GM19043 (cell line): Measurements from ENCODE around the gene TPCN2.
"Not testable (repeated sequence)": the region's sequence is repeated elsewhere in the genome, so short reads cannot be mapped to it uniquely, and the experiment has no call there.

ENCODE experiments used
- ATAC-seq: cut with Tn5 transposase; IDR thresholded peaks from one replicate; pipeline ENCODE4 v1.9.1; 2021; ENCODE audit warnings: low read depth; ENCODE audit not compliant: unreplicated experiment

TPCN2 gene

DNA sequence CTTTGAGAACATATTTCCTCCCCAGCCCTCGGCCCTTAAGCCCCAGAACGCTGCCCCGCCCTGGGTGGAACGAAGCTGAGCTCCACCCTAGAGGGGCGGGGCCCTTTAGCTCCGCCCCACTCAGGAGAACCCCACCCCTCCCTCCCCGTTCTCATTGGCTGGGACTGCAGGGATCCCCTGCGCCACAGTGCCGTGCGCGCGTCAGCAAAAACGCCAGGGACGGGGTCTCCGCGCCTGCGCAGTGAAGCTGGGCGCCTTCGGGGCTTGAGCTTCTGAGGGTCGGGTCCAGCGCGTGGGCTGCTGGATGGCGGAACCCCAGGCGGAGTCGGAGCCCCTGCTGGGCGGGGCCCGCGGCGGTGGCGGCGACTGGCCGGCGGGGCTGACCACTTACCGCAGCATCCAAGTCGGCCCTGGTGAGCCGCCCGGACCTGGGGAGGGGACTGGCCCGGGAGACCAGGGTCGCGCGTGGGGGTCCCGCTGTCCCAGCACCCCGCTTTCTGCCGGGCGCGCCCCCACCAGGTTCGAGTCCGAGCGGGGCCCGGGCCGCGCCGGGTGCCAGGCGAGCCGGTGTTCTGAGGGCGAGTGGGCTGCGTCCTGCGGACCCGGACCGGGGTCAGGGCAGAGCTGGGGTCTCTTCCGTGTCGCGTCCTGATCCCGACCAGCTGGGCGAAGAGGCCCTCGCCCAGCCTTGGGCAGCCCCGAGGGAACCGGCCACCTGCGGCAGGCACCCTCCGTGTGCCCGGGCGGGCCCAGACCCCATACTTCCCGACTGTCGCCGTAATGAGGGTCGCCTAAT is at the start of gene TPCN2:
Gene TPCN2 (plus strand): TSS at position 239 of the 796 bp plus-strand sequence. CDS start 66 bp downstream, at position 305.
- peak; percentile 92 for ATAC-seq

DNA sequence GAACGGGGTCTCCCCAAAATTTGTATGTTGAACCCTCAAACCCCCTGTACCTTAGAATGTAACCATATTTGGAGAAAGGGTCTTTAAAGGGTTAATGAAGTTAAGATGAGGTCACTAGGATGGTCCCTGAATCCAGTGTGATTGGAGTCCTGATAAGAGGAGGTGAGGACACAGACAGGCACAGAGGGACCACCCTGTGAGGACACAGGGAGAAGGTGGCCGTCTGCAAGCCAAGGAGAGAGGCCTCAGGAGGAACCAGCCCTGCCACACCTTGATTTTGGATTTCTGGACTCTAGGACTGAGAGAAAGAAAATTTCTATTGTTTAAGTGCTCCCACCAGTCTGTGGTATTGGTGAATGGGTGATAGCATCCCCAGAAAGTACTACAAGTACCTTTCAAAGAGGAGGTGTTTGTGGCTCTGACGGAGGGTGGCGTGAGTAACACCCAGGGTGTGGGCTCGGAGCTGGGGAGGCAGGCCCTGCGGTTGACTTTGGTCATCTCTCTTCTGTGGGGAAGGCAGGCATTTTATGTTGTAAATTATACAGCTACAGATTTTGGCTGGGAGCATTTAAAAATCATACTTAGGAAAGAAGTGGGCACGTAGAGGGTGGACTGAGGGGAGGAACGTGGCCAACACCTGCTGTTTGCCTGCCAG is 49.5 kb upstream of the TPCN2 start:
- ATAC-seq: no peak

DNA sequence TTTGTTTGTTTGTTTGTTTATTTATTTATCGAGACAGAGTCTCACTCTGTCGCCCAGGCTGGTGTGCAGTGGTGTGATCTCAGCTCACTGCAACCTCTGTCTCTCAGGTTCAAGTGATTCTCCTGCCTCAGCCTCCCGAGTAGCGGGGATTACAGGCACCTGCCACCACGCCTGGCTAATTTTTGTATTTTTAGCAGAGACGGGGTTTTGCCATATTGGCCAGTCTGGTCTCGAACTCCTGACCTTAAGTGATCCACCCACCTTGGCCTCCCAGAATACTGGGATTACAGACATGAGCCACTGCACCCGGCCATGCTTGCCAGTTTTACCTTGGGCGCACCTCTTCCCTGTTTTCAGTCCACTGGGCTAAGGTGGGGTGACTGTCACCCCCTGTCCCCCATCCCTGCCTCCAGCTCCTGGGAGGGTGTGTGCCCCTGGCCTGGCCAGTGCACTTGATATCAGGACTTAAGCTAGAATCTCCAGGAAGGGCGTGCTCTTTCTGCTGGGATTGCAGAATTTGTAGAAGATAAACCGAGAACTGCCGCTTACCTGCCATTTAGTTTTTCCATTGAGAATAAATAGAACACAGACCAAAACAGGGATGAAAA is 48.9 kb upstream of the TPCN2 start:
- ATAC-seq: not testable (repeated sequence)

DNA sequence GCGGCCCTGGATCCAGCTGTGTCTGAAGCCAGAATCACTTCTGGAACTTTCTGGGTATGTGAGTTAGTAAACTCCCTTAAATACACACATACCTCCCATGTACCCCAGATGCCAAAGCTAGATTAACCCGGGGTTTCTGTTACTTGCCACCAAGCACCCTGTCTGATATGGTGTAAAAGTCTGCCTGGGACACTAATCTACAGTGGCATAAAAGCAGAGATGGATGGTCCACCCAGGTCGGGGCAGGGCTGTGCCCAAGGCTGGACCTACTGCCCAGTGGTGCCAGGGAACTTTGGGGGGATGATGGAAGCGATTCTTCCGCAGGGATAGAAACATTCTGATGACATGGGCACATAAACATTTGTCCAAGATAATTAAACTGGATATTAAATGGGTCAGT is 48.3 kb upstream of the TPCN2 start:
- no peak for ATAC-seq

DNA sequence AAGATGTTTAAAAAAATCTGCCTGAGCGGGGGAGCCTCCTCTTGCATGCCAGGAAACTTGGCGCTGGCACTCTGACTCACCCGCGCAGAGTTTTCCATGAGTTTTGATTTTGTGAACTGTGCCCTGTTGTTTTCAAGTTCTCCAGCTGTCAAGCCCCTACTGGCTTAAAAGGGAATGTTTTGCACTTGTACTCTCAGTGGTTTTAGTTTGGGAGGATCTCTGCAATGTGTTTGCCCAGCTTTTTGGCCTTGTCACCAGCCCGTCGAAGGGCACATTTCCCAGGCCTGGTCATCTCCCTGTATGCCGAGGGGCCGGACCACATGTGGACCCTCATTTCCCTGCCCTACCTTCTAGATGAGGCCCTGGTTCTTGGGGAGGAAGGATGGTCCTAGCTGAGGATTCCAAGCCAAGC is 47.9 kb upstream of the TPCN2 start:
- ATAC-seq: no peak

DNA sequence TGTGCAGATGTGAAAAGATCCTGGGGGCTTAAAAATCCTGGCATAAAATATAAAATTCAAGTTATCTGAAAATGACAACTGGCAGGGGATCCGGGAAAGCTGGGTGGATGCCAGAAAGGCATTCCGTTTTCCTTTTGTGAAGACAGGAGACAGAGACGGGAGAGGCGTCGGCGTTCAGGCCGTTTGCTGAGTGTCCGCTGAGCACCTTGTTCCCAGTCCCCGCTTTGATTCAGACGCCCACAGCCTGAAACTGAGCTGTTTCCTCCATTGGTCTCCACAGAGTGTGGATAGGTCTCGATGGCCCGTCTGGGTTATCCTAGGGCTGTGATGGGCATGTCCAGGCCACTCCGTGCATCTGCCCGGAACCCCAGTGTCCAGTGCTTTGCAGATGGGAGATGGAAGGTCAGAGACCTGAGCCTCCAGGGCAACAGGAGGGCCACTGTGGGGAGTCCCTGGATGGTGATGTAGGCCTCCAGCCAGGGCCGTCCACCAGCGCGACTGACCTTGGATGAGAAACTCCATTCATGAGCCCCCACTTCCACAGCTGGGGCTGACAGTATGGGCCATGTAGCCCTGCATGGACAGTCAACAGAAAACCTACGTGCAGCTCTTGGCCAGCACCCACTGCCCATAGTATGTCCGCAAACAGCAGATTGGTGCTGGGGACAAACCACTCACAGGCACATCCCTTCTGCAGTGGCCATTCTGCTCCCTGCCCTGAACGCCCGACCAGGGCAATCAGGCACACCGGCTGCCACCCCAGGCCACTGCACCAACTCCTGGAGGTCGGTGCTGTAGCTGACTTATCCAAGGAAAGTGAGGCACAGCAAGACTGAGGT is 47.3 kb upstream of the TPCN2 start:
- ATAC-seq: no peak

DNA sequence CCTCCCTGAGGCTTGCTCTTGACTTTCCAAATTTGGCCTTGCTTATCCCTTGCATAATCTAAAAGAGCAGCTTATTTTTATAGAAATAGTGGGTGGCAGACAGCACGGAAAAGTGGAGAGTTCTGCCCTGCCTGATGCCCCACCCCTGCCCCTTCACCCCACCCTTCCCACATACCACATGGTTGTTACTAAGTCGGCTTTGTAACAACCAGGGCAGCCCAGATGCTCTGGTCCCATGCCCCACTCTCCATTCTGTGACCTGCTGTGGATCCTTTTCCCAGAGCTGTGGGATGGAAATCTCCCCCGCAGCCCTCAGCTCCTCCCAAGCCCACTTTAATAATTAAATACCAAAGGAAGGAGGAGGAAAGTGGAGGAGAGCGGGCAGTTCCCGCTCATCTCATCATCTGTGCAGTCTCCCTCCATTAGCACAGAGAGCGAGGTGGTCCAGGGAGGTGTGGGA is 46.6 kb upstream of the TPCN2 start:
- ATAC-seq: no peak

DNA sequence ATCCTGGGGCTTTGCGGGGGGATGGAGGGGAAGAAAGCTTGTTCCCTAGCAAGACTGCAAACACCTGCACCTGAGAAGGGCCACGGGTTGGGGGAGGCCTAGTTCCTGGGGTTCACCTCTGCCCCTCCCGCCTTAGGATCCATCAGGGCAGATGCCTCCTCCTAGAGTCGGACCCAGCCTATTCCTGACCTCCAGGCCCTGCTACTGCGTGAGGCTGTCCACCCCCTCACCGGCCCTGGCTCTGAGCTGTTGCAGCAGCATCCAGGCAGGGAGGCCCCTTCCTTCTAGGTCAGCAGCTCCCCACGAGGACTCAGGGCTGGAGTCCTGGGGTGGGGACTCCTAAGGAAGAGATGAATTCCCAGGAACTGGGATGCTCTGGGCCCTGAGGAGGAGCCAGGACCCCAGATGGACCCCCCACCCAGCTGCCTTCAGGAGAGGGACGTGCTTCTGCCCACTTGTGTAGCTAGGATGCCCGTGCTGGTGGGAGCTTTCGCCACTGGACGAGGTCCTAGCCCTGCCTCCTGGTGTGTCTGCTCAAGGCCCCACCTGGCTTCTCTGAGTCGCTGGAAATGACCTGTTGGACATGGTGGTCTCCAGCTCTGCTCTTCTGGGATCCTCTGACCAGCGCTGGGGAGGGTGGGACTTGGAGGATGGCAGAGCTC is 46.0 kb upstream of the TPCN2 start:
- no peak for ATAC-seq

DNA sequence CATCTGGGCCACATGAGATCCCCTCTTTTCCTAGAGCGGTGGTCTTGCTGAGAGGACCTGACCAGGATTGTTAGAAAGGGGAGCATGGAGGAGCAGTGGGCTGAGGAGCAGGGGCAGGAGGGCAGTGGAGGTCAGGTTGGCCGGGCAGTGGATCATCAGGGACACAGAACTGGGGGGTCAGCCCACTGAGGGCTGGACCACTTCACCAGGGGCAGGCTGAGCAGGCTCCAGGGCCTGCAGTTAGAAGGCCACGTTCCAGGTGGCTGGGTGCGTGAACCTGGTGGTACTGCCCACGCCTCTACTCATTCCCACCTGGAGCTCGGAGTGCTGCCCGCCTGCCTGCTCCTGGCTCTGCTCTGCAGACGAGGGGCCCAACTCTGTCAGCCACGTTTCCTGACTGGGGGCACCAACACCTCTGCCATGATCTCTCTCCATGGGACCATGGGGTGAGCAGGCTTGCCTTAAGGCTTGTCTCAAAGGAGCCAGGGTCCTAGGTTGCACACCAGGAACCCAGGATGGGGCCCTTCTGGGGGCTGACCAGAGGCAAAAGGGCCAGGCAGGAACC is 45.3 kb upstream of the TPCN2 start:
- no peak for ATAC-seq

DNA sequence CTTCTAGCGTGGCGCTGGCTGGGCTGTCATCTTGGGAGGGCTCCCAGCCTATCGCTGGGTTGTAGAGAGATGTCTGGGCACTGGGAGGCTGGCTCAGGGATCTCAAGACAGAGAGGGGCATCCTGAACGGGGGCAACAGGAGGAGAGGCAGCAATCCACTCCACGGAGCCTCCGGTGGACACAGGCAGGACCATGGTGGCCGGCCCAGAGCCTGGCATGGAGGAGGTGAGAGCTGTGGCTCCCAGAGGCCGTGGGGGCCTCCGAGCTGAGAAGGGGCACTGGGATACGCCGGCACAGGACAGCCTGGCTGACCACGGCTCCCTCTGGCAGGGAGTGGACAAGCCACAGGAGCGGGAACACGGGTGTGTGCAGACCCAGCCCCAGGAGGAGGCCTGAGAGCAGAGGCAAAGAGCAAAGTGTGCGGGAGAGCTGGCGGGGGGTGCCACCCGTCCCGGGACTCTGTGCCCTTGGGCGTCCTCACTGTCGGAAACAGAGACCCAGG is 44.8 kb upstream of the TPCN2 start:
- ATAC-seq: no peak

DNA sequence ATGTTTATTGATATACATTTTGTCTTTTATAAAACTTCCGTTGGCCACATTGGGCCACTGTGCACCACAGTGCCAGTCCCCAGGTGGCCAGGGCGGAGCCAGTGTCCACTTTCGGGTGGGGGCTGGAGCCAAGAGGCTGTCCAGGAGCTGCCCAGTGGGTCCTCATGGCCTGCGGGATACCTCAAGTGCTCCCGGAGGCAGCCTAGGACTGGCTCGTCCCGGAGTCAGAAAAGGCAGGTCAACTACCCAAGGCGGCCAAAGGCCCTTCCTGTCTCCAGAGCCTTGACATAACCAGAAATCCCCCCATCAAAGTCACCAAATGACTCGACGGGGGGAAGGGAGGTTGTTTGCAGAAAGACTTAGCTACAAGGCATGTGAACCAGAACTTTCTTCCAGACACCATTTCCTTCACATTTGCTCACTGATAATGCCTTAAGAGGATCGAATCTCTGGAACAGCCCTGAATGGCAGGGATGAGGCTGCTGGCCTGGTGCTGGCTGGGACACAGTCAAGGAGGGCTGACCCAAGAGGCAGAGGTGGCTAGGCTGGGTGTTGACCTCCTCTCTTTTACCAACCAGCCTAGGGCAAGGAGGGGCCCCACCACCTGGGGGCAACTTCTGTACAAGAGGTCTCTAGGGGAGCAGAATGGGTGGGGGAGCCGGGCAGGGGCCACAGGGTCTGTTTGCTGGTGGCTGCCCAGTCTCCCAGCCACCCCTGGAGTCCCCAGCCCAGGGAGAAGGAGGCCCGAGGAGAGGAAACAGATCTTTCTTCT is 44.1 kb upstream of the TPCN2 start:
- ATAC-seq: no peak

DNA sequence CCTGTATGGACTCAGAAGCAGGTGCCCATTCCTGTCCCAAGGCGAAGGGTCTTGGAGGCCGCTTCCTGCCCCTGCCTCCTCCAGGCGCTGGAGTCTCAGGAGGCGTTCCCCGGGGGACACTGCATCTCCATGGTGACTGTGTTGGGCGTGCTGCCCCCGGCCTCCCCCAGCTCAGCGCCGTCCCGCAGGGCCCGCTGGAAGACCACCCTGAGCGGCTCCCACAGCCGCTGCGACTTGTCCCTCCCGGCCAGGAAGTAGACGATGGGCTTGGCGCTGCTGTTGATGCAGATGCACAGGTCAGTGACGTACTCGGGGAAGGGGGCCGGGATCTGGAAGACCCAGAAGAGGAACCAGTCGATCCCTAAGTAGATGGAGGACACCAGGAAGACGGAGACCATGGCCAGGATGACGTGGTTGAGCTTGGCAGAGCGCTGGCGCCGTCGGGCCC is 43.5 kb upstream of the TPCN2 start:
- ATAC-seq: no peak

DNA sequence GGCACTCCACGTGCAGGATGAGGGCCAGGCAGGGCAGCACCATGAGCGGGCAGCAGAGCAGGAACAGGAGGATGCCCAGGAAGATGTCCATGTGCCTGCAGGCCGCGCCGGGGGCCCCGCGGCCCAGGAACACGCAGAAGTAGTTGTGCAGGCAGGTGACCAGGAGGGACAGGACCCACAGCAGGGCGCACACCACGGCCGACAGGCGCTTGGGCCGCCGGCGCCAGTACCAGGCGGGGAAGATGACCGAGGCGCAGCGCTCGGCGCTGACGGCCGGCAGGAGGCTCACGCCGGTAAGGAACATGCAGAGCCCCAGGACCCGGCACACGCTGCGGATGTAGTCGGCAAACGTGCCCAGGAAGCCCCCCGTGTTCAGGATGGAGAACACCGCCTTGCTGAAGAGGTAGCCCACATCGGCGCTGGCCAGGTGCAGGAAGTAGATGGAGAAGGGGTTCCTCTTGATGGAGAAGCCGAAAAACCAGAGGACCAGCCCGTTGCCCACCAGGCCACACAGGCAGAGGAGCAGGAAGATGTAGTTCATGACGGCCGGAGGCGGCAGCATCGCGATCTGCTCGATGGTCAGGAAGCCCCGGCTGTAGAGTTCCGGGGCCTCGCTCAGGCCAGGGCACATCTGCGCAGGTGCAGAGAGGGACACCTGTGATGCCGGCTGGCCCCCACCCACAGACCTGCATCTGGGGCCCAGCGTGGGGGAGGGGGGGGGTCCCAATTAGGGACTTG is 42.9 kb upstream of the TPCN2 start:
- ATAC-seq: no peak

DNA sequence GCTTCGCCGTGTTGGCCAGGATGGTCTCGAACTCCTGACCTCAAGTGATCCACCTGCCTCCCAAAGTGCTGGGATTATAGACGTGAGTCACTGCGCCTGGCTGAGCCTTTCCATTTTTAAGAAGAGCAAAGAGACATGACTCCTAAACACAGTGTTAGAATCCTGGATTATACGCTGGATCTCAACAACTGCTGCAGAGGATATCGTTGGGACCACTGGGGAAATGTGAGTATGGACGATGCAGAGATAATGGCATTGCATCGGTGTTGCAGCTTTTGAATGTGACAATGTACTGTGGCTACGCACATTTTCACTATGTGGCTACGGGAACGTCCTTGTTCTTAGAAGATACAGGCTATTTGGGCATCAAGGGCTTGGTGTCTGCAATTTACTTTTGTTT is 41.9 kb upstream of the TPCN2 start:
- no peak for ATAC-seq

DNA sequence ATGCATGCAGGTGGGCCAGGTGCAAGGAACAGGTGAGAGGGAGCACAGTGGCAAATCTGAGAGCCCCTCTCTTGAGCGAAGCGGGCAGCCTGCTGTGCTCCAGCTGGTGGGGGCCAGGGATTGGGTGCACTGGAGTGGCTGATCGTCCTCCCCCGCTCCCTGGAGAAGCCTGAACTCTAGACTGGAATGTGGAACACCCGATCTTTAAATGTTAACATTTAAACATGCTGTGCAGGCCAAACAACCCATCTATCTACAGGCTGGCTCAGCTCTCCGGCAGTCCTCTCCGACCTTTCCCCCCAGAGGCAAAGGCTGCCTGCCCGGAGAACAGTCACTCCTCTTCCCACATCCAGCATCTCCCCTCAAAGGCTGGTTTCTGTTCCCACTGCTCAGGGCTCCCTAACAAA is 40.8 kb upstream of the TPCN2 start:
- no peak for ATAC-seq

DNA sequence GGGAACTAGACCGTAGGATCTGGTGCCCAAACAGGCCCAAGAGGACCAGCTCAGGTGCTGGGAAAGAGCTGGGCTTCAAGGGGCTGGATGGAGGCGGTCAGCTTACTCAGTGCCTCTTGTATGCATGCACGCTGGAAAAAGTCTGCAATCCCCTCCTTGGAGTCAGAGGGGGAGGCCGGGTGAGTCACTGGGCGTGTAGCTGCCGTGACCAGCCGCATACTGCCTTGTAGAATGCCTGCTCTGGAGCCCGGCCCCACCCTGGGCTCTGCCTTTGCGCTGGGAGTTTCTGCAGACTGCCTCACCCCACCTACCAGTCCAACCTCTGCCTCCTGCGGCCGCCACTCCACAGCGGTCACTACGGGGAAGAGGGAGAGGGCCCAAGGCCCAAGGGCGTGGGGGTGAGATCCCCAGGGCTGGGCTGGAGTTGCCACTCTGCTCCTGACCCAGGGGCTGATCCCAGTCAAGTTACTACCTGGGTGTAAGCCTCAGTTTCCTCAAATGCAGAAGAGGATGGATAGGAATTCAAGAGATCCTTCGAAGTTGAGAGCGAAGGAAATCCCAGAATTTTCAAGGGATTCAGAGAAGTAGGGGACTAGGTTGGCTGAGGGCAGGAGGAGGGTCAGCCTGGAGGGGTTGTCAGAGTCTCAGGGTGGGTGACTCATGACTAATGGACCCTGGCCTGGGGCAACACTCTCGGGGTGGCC is 39.8 kb upstream of the TPCN2 start:
- no peak for ATAC-seq

DNA sequence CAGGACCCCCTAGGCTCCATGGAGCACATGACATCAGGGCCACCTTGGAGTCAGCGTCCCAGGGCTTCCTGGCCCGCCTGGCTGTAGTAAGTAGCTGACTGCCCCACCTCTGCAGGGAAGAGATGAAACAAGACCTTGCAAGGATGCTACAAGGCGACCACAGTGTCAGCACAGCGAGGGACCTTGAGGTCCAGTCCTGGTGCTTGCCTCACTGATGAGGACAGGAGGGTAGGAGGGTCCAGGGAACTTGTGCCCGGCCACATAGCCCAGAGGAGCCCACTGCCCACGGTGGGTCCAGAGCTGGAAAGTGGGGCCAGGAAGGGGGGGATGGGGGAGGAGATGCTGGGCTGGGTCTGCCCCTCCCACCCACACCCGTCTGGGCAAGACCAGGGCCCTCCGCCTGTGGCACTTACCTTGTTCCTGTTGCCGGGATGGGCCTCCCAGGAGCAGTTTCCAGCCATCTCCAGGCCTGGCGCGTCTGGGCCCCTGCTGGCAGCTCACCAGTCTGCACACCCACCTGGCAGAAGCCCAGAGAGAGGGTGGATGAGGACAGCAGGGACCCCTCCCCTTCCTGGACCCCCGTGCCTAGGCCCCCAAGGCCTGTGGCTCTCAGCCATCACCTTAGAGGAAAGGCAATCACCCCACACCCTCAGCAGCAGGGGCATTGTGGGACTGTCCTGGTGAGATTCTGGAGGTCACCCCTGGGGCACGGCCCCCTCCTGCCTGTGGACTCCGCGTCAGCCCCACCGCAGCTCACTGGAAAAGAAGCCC is 39.1 kb upstream of the TPCN2 start:
- no peak for ATAC-seq
